Kidney (tissue), 14 donors: ENCODE data around the gene UBAP1. TPM values are rescaled to one million over a fixed set of nuclear protein-coding genes. Genes with fewer than 3 reads are reported as not detected.
A peak's percentile ranks its signal among the peaks of the same experiment; 100 is the strongest.
"Not testable (repeated sequence)": the region's sequence is repeated elsewhere in the genome, so short reads cannot be mapped to it uniquely, and the experiment has no call there.

Experiments
- DNase-seq, 5 donors: peaks; one replicate each; pipeline ENCODE4 v3.0.0-alpha.2; 2013 to 2020
- FAIRE-seq: peaks from 2 replicates; lab custom pipeline; 2012; peaks lifted over from hg19 to GRCh38; lab: Jason Lieb, UNC
- H3K27ac ChIP-seq, 2 donors: one replicate each; pipeline ENCODE4 v1.7.0; 2013; ENCODE audit warnings: low read depth in 2 of 2, low read length in 2 of 2, inconsistent platforms in 1 of 2
- H3K27me3 ChIP-seq: one replicate; pipeline ENCODE4 v1.7.1; 2013; ENCODE audit warnings: low read length, inconsistent platforms; ENCODE audit not compliant: control insufficient read depth, insufficient read depth
- H3K36me3 ChIP-seq, 3 donors: one replicate each; pipeline versions ENCODE4 v1.7.0 to v1.7.1; 2013; ENCODE audit warnings: low read length in 3 of 3, control low read depth in 1 of 3, inconsistent platforms in 1 of 3; ENCODE audit not compliant: insufficient read depth in 3 of 3, control insufficient read depth in 2 of 3
- H3K4me1 ChIP-seq, 3 donors: one replicate each; pipeline versions ENCODE4 v1.7.0 to v1.7.1; 2013; ENCODE audit warnings: low read length in 3 of 3, inconsistent platforms in 1 of 3, low read depth in 1 of 3; ENCODE audit not compliant: control insufficient read depth in 2 of 3, insufficient read depth in 2 of 3
- H3K4me3 ChIP-seq, 3 donors: one replicate each; pipeline versions ENCODE4 v1.7.0 to v1.8.1; 2013; ENCODE audit warnings: low read length in 3 of 3, control low read depth in 1 of 3, inconsistent platforms in 1 of 3
- H3K9ac ChIP-seq, 3 donors: one replicate each; pipeline versions ENCODE4 v1.7.0 to v1.7.1; 2013; ENCODE audit warnings: low read length in 3 of 3, control low read depth in 1 of 3, inconsistent platforms in 1 of 3
- H3K9me3 ChIP-seq, 3 donors: one replicate each; pipeline versions ENCODE4 v1.7.0 to v1.7.1; 2013; ENCODE audit warnings: low read length in 3 of 3, control low read depth in 1 of 3, inconsistent platforms in 1 of 3; ENCODE audit not compliant: control insufficient read depth in 2 of 3, insufficient read depth in 1 of 3
- CTCF ChIP-seq: IDR thresholded peaks from 3 replicates; pipeline ENCODE4 v1.5.1; 2012; ENCODE audit warnings: mild to moderate bottlenecking, moderate library complexity, borderline replicate concordance; ENCODE audit not compliant: insufficient read depth; ENCODE audit errors: extremely low read depth
- intact Hi-C: fragments of 100-400 bp; cut with DNase I; formaldehyde crosslinking; loops from one replicate; pipeline ENCODE4 v1.11.1; 2022
- polyA plus RNA-seq: library from polyadenylated mRNA; stranded (reverse); fragments of 350-450 nt; fragmentation: Illumina TruSeq; extraction: RNeasy Lipid Tissue Mini Kit (QIAGEN cat#74804); gene quantifications from one replicate; pipeline ENCODE4 v1.2.3, GENCODE V29; 2014; ENCODE audit warnings: low read depth, low replicate concordance; ENCODE audit not compliant: insufficient read depth
- total RNA-seq: library from RNA; stranded (reverse); fragmentation: NEBNext Ultra II Directional; extraction: Animal tissue kit (Norgen Biotek cat#: 25700); gene quantifications from one replicate; pipeline ENCODE4 v1.2.1, GENCODE V29; 2021
- donor health status: control.
- donor health status: control.
- donor health status: control.
- donor health status: control.
- donor health status: control.
- donor health status: DM: yes; HTN: yes; CAD: no.
- donor health status: Normal renal cell carcinoma (clear cell type).

UBAP1 gene
- total and polyA plus RNA-seq, 2 donors from 2014 or later, result 39.4 to 53.8 TPM

DNA sequence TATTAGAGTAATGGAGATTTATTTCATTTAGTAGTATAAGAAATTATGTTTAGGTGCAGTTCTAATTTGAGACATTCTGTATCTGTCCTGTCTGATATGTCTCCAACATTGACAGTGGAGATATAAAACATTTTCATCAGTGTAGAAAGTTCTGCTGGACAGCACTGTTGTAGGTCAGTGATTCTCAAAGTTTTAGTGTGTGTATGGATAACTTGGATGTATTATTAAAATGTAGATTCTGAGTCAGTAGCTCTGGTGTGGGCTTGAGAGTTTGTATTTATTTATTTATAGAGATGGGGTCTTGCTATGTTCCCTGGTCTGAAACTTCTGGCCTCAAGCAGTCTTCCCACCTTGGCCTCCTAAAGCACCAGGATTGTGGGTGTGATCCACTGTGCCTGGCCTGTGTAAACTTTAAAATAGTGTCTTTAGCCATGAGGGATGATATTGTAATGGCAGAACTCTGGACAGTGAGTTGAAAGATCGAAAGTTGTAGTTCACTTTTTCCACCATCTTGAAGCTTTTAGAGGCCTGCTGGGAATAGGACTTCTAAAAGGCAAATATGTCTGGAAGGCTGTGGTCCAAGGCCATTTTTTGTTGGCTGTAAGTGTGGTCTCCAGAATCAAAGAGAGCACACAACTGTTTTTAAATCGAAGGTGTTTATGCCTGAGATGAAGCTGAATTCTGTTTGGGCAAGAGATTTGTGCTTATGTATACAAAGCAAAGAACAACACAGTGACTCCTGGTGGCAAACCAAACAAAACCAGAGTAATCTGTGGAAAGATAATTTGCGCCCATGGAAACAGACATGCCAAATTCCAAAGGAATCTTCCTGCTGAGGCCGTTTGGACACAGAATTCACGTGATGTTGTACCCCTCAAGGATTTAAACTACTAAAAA lies 12.4 kb downstream of the UBAP1 start:
- Histone ChIP-seq H3K27ac (no peak overlapping the region), H3K4me3 (no peak overlapping the region), H3K27me3 (no peaks in the 10 kb centered on the region), H3K9ac (no peak overlapping the region), H3K36me3 (no peaks in the 10 kb centered on the region), H3K9me3 (no peaks in the 10 kb centered on the region), H3K4me1 (no peaks in the 10 kb centered on the region)
- DNase-seq (peak in 2 of 5 donors; percentile 24 to 33), FAIRE-seq (no peak)
- TF ChIP-seq CTCF, result no peak
- intact Hi-C loops, result no loop called here

DNA sequence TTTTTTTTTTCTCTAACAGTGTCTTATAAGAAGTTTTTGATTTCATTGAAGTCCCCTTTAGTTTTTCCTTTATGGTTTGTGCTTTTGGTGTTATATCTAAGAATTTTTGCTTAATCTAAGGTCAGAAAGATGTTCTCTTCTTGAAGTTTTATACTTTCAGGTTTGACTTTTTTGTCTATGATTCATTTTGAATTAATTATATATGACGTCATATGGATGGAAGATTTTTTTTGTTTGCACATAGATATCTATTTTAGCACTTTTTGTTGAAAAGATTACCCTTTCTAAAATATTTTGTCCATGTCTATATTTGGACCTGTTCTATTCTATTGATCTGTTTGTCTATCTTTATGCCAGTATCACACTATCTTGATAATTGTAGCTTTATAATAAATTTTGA lies 16.3 kb downstream of the UBAP1 start:
- no peaks in the 10 kb centered on the region for H3K36me3 ChIP-seq
- H3K4me3 ChIP-seq, result no peak overlapping the region
- no peak overlapping the region for H3K9ac ChIP-seq
- H3K4me1 ChIP-seq, result peaks cover 0 to 6% (median 0%) of the 10 kb centered on the region in 3 donors
- no peak for TF ChIP-seq CTCF
- intact Hi-C loops, result no loop called here
- H3K27ac ChIP-seq, result no peak overlapping the region
- FAIRE-seq (no peak), DNase-seq (no peak)
- no peaks in the 10 kb centered on the region for H3K27me3 ChIP-seq
- H3K9me3 ChIP-seq, result no peaks in the 10 kb centered on the region

GRCh38 chr9:34197286-34197685 lies 18.4 kb downstream of the UBAP1 start:
- H3K4me3 ChIP-seq, DNase-seq, H3K4me1 ChIP-seq, FAIRE-seq, H3K9me3 ChIP-seq, H3K27ac ChIP-seq, H3K9ac ChIP-seq, H3K27me3 ChIP-seq, intact Hi-C loops, H3K36me3 ChIP-seq: not testable (repeated sequence)
